SJSA1 (cell line): ENCODE results near the gene B4GALT5. TPM values are rescaled to one million over a fixed set of nuclear protein-coding genes. Genes with fewer than 3 reads are reported as not detected.

ENCODE experiments used
- DNase-seq, 2 experiments: peaks; one replicate each; pipeline ENCODE4 v3.0.0-alpha.2; 2015 to 2020; ENCODE audit warnings: low spot score in 2 of 2, low read depth in 1 of 2
- H3K27ac ChIP-seq: fragments of 250-450 bp; sonication (Bioruptor Pico); 2 replicates; pipeline ENCODE4 v1.5.1; 2020; ENCODE audit warnings: mild to moderate bottlenecking, moderate library complexity
- H3K27me3 ChIP-seq: fragments of 250-450 bp; sonication (Bioruptor Pico); replicated peaks from 2 replicates; pipeline ENCODE4 v1.5.1; 2020; ENCODE audit warnings: mild to moderate bottlenecking, moderate library complexity
- H3K36me3 ChIP-seq: fragments of 250-450 bp; sonication (Bioruptor Pico); 2 replicates; pipeline ENCODE4 v1.5.1; 2020; ENCODE audit warnings: mild to moderate bottlenecking
- H3K4me1 ChIP-seq: fragments of 250-450 bp; sonication (Bioruptor Pico); replicated peaks from 2 replicates; pipeline ENCODE4 v1.6.1; 2021; ENCODE audit warnings: mild to moderate bottlenecking
- H3K4me3 ChIP-seq: fragments of 250-450 bp; sonication (Bioruptor Pico); 2 replicates; pipeline ENCODE4 v1.5.1; 2020; ENCODE audit warnings: mild to moderate bottlenecking
- H3K9me3 ChIP-seq: fragments of 250-450 bp; sonication (Bioruptor Pico); replicated peaks from 2 replicates; pipeline ENCODE4 v1.5.1; 2020; ENCODE audit warnings: mild to moderate bottlenecking
- total RNA-seq: library from RNA; depleted of rRNA; stranded (reverse); fragments of >200 nt; shearing (Covaris generic); gene quantifications from 2 replicates; pipeline ENCODE4 v1.2.3, GENCODE V29; 2014

The B4GALT5 gene
- total RNA-seq, 1 experiment from 2014 or later = 22.0 TPM

- DNase-seq = no peak
- Histone ChIP-seq H3K4me3 (no peak overlapping the region), H3K27ac (no peak overlapping the region), H3K36me3 (peaks cover 22% of the 10 kb centered on the region), H3K27me3 (no peaks in the 10 kb centered on the region), H3K4me1 (no peaks in the 10 kb centered on the region), H3K9me3 (no peaks in the 10 kb centered on the region)
Measured at GRCh38 chr20:49659056-49659455, 54.6 kb downstream of the B4GALT5 start.

- Histone ChIP-seq H3K4me3 (no peak overlapping the region), H3K4me1 (no peaks in the 10 kb centered on the region), H3K36me3 (peaks cover 27% of the 10 kb centered on the region), H3K27me3 (no peaks in the 10 kb centered on the region), H3K27ac (no peak overlapping the region), H3K9me3 (no peaks in the 10 kb centered on the region)
- no peak for DNase-seq
Measured at GRCh38 chr20:49658508-49658907, 55.2 kb downstream of the B4GALT5 start.

DNA sequence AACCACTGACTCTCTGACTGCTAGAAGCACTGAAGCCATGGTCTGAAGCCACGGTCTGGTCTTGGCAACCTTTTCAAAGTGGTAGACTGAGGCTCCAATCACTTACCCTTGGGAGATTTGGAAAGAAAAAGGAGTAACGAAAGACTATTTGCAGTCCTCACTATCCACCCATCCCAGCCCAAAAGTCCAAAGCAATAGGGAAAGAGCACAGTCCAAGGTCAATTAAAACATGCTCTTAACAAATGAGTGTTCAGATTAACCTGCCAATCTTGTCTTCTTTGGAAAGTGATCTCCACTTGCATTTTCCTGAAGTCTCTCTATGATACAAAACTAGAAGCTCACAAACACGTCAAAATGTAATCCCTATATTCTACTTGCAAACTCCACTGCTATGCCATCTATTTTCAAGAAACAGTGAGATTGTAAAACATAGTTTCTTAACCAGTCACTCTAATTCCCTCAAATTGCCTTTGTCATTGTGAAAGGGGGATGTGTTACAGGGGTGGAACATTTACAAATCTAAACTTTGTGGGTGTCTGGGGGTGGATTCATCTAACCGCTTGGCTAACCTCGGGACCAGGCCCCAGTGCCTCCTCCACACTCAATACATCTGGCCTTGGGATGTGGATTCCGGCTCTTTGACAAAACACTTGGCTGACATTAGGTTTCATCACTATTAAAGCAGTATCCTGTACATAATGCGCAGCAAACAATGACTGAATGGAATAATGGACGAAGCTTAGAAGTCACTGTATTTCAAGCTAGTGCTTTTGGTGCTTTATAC, 56.4 kb downstream of the B4GALT5 start:
- Histone ChIP-seq H3K27ac (no peak overlapping the region), H3K9me3 (no peaks in the 10 kb centered on the region), H3K4me3 (no peak overlapping the region), H3K27me3 (no peaks in the 10 kb centered on the region), H3K36me3 (peaks cover 38% of the 10 kb centered on the region), H3K4me1 (no peaks in the 10 kb centered on the region)
- DNase-seq = no peak

- Histone ChIP-seq H3K4me3 (no peak overlapping the region), H3K4me1 (no peaks in the 10 kb centered on the region), H3K27me3 (no peaks in the 10 kb centered on the region), H3K36me3 (peaks cover 38% of the 10 kb centered on the region), H3K27ac (no peak overlapping the region), H3K9me3 (no peaks in the 10 kb centered on the region)
- DNase-seq = no peak
Measured at GRCh38 chr20:49656304-49656703, 57.4 kb downstream of the B4GALT5 start.

- no peak overlapping the region for H3K4me3 ChIP-seq
- H3K27me3 ChIP-seq = no peaks in the 10 kb centered on the region
- no peak for DNase-seq
- no peaks in the 10 kb centered on the region for H3K4me1 ChIP-seq
- H3K9me3 ChIP-seq = no peaks in the 10 kb centered on the region
- peaks cover 38% of the 10 kb centered on the region for H3K36me3 ChIP-seq
- H3K27ac ChIP-seq = no peak overlapping the region
Measured at GRCh38 chr20:49653925-49654434, 59.7 kb downstream of the B4GALT5 start.

DNA sequence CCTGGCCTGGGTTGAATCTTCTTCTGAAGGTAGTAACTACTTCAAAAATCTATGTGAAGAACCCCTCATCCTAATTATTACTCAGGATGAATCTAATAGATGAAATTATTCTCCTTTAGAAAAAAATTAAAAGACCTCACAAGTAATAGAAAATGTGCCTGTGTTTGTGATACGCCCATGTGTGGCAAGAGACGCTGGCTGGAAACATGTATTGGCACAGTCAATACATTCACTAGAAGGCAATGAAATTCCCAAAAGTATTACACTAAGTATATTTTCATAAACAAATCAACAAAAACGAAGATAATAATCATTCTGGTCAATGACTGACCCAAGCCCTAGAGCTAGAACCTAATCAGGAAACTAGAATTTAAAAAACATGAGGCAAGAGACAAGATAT, 64.0 kb downstream of the B4GALT5 start:
- no peak for DNase-seq
- Histone ChIP-seq H3K9me3 (no peaks in the 10 kb centered on the region), H3K4me1 (no peaks in the 10 kb centered on the region), H3K36me3 (peaks cover 45% of the 10 kb centered on the region), H3K27ac (no peak overlapping the region), H3K4me3 (no peak overlapping the region), H3K27me3 (no peaks in the 10 kb centered on the region)

DNA sequence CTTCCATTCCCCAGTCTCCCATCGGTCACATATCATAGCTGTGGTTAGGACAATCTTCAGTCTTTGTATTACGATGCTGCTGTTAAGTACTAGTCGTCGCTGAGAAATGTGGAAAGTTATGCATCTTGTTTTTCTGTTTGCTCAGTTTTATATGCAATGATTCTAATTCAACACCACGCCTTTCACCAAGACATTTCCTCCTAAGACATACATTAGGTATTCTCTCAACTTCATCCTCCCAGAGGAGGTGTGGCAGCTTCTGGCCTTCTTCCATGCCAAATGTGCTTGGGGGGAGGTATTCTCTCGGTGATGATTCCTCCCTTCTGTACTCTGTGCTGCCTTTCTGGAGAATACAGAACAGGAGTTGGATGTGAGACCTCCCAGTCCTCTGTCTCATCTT, 66.1 kb downstream of the B4GALT5 start:
- Histone ChIP-seq H3K4me1 (no peaks in the 10 kb centered on the region), H3K4me3 (no peak overlapping the region), H3K27me3 (no peaks in the 10 kb centered on the region), H3K36me3 (peaks cover 42% of the 10 kb centered on the region), H3K9me3 (no peaks in the 10 kb centered on the region), H3K27ac (no peak overlapping the region)
- DNase-seq = peak in 1 of 2 experiments; percentile 12

DNA sequence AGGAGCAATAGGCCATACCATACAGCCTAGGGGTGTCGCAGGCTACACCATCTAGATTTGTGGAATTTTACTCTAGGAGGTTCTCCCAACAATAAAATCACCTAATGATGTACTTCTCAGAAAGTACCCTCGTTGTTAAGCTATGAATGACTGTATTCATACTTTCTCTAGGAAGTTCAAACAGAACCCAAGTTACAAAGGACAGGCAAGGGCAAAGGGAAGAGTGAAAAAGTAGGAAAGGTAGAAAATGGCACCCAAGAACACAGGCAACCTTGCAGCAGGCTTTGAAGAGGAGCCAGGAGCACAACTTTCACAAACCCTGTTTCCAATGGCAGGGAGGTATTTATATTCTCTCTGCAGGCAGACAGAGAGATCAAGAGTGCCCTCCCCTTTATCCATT, 67.2 kb downstream of the B4GALT5 start:
- H3K9me3 ChIP-seq = no peaks in the 10 kb centered on the region
- H3K27ac ChIP-seq = no peak overlapping the region
- peaks cover 51% of the 10 kb centered on the region for H3K36me3 ChIP-seq
- H3K4me1 ChIP-seq = no peaks in the 10 kb centered on the region
- H3K4me3 ChIP-seq = no peak overlapping the region
- DNase-seq = no peak
- H3K27me3 ChIP-seq = no peaks in the 10 kb centered on the region

- H3K27ac ChIP-seq = no peak overlapping the region
- no peak for DNase-seq
- no peaks in the 10 kb centered on the region for H3K4me1 ChIP-seq
- H3K36me3 ChIP-seq = peaks cover 55% of the 10 kb centered on the region
- no peaks in the 10 kb centered on the region for H3K9me3 ChIP-seq
- no peaks in the 10 kb centered on the region for H3K27me3 ChIP-seq
- no peak overlapping the region for H3K4me3 ChIP-seq
Measured at GRCh38 chr20:49646126-49646525, 67.6 kb downstream of the B4GALT5 start.

DNA sequence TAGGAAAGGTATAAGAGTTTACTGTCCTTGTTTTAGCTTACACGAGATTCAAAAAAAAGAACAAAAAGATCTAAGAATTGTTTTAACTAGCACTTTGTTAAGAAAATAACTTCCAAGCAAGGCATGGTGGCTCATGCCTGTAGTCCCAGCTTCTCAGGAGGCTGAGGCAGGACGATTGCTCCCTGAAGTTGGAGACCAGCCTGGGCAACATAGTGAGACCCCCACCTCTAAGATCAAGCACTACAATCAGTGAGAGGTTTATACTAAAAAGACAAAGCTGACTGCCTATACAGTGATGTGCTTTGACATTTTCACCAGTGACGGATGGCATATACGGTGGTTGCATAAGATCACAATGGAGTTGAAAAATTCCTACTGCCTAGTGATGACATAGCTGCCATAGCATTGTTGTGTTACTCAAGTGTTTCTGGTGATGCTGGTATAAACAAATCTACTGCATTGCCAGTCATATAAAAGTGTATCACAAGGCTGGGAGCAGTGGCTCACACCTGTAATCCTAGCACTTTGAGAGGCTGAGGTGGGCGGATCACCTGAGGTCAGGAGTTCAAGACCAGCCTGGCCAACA, 68.6 kb downstream of the B4GALT5 start:
- H3K9me3 ChIP-seq = no peaks in the 10 kb centered on the region
- H3K36me3 ChIP-seq = peaks cover 63% of the 10 kb centered on the region
- no peaks in the 10 kb centered on the region for H3K27me3 ChIP-seq
- no peaks in the 10 kb centered on the region for H3K4me1 ChIP-seq
- no peak for DNase-seq
- H3K4me3 ChIP-seq = no peak overlapping the region
- no peak overlapping the region for H3K27ac ChIP-seq

DNA sequence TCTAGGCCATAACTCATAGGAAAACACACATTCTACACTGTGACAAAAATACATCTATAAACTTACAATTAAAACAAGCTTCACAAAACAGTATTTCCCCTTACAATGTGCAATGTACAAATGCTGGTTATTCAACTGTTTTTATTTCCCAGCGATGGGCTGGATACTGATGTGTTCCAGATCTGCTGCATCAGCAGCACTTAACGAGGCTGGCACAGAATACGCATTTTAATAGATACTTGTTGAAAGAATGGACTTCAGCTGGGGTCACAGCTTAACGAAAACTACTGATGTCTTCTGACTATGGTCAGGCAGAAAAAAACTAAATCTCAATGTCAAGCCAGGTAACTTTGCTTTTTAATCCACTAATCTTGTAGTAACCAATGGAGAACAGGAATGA, 70.9 kb downstream of the B4GALT5 start:
- no peaks in the 10 kb centered on the region for H3K27me3 ChIP-seq
- no peaks in the 10 kb centered on the region for H3K4me1 ChIP-seq
- DNase-seq = no peak
- H3K27ac ChIP-seq = no peak overlapping the region
- H3K4me3 ChIP-seq = no peak overlapping the region
- no peaks in the 10 kb centered on the region for H3K9me3 ChIP-seq
- H3K36me3 ChIP-seq = peaks cover 71% of the 10 kb centered on the region

DNA sequence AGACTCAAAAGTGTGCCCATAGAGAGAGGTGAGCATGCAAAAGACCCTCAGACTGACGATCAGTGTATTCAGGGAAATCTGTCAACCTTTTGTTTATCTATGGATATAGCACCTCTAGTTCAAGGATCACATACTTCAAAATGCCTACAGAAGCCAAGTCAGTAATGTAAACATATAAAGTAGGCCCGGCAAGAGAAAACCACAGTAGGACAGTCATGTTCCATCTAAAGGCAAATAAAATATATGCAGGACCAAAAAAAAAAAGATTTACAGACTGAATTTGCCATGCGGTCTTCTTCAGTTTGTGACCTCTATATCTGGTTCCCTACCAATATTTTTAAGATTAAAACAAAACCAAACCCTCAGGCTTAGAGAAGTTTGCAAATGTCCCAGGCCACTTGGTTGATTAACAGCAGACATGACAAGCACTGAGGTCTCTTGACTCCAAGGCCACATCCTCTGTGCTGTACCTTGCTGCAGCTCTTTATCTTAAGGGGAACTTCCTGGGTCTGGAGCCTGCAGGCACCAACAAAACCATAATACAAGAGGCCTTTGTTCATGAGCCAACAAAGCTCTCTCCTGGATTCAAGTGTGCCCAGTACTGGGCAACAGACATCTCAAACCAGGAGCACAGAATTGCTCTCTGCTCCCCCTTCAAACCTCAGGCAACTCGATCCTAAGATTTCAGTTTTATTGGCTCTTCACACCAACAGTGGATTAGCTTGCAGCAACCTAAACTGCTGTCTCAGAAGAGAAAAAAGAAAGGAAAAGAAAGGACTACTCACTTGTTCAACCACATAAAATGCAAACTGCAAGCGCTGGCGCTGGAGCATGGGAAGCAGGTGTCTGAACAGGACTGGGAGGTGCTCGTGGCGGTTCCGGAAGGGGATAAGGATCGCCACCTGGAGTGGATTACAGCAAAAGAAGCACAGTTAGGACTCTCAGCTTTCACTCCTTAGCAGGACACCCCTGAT, 71.7 kb downstream of the B4GALT5 start:
- peaks cover 70% of the 10 kb centered on the region for H3K36me3 ChIP-seq
- DNase-seq = no peak
- no peaks in the 10 kb centered on the region for H3K9me3 ChIP-seq
- no peaks in the 10 kb centered on the region for H3K27me3 ChIP-seq
- H3K4me1 ChIP-seq = no peaks in the 10 kb centered on the region
- H3K4me3 ChIP-seq = no peak overlapping the region
- H3K27ac ChIP-seq = no peak overlapping the region

DNA sequence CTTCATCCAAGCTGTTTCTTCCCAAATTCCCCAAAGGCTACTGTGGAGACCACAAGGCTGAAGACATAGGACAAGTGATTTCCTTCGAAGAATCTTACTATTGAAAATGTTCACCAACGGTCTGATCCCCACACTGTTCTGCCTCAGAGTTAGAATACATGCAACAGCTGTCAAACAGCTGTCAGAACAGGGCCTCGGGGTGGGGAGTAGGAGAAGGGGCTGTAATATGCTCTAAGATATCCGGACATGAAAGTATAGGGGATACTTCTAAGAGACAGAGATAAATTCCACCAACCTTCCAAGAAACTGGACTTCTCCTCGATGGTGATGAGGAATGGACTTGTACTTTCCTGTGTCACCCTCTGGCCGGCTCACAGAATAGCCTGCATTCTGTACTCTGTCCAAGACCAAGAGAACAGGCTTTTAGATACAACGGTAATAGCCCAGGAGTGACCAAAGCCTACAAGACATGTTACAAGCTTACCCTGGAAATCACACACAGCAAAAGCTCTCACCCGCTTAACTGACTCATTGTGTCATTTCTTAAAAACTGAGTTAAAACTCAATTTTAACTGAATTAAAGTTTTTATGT, 76.5 kb downstream of the B4GALT5 start:
- Histone ChIP-seq H3K27me3 (no peaks in the 10 kb centered on the region), H3K4me3 (no peak overlapping the region), H3K4me1 (no peaks in the 10 kb centered on the region), H3K9me3 (no peaks in the 10 kb centered on the region), H3K27ac (no peak overlapping the region), H3K36me3 (peaks cover 54% of the 10 kb centered on the region)
- DNase-seq = no peak
